WTC11 (cell line): Measurements from ENCODE around the gene HPX.

Experiments
- HMGA2 ChIP-seq: fragments of 250-450 bp; sonication (Bioruptor Pico); IDR thresholded peaks from 2 replicates; pipeline ENCODE4 v1.4.0; 2021; ENCODE audit warnings: mild to moderate bottlenecking, moderate library complexity
- ZNF219 ChIP-seq: sonication (generic); formaldehyde crosslinking; IDR thresholded peaks from 2 replicates; pipeline ENCODE4 v1.8.0; 2023; ENCODE audit warnings: missing genetic modification reagents, mild to moderate bottlenecking, borderline replicate concordance
- TF ChIP-seq, protein P1 (sequence below): fragments of 200-600 bp; IDR thresholded peaks from 2 replicates; pipeline ENCODE4 v1.8.0; 2022; ENCODE audit warnings: antibody characterized with exemption
- TF ChIP-seq, protein P2 (sequence below): sonication (generic); formaldehyde crosslinking; IDR thresholded peaks from 2 replicates; pipeline ENCODE4 v1.8.1; 2023; ENCODE audit warnings: mild to moderate bottlenecking, missing genetic modification reagents, moderate library complexity

DNA sequence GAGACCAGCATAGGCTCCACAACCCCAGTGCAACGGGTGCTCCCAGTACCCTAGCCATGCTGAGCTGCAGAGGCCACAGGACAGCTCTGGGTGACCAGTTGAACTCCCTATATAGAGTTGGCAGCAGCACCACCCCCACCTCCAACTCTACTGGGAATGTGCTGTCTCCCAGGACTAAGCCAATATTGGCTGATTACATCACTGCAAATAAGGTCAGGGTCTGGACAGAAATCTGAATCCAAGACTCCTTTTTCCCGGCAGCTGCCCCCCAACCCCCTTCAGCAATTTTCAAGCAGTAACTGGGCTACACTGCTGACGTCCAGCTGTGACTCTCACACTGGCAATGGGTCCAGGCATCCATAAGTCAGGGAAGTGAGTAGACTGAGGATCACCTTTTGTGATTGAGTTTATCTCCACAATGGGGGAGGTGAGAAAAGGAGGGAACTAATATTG, at the start of gene HPX:
- TF ChIP-seq, protein P1, sequence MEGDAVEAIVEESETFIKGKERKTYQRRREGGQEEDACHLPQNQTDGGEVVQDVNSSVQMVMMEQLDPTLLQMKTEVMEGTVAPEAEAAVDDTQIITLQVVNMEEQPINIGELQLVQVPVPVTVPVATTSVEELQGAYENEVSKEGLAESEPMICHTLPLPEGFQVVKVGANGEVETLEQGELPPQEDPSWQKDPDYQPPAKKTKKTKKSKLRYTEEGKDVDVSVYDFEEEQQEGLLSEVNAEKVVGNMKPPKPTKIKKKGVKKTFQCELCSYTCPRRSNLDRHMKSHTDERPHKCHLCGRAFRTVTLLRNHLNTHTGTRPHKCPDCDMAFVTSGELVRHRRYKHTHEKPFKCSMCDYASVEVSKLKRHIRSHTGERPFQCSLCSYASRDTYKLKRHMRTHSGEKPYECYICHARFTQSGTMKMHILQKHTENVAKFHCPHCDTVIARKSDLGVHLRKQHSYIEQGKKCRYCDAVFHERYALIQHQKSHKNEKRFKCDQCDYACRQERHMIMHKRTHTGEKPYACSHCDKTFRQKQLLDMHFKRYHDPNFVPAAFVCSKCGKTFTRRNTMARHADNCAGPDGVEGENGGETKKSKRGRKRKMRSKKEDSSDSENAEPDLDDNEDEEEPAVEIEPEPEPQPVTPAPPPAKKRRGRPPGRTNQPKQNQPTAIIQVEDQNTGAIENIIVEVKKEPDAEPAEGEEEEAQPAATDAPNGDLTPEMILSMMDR: no peak
- TF ChIP-seq HMGA2 (CRISPR knock-in tag): no peak
- TF ChIP-seq, protein P2, sequence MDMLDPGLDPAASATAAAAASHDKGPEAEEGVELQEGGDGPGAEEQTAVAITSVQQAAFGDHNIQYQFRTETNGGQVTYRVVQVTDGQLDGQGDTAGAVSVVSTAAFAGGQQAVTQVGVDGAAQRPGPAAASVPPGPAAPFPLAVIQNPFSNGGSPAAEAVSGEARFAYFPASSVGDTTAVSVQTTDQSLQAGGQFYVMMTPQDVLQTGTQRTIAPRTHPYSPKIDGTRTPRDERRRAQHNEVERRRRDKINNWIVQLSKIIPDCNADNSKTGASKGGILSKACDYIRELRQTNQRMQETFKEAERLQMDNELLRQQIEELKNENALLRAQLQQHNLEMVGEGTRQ (CRISPR knock-in tag): no peak
- no peak for TF ChIP-seq ZNF219 (CRISPR knock-in tag)
